HG02763 (cell line): Measurements from ENCODE around the gene MBOAT1.

ENCODE experiments used
- ATAC-seq: cut with Tn5 transposase; IDR thresholded peaks from one replicate; pipeline ENCODE4 v1.9.1; 2021; ENCODE audit warnings: mild to moderate bottlenecking, moderate library complexity; ENCODE audit not compliant: unreplicated experiment

The MBOAT1 gene

GRCh38 chr6:20056350-20056992 is 155.8 kb downstream of the MBOAT1 start:
- ATAC-seq = peak; percentile 62

GRCh38 chr6:20055916-20056315 is 156.4 kb downstream of the MBOAT1 start:
- ATAC-seq = no peak
